T-helper 2 cell (primary cell): ENCODE measurements around the gene ADGRL3.
"Not testable (repeated sequence)": the region's sequence is repeated elsewhere in the genome, so short reads cannot be mapped to it uniquely, and the experiment has no call there.

Experiments
- DNase-seq, 5 experiments: peaks; one replicate each; pipeline versions ENCODE4 v3.0.0 to v3.0.0-alpha.2; 2012 to 2022

The ADGRL3 gene

GRCh38 chr4:61571761-61572559 lies 371.8 kb downstream of the ADGRL3 start:
- DNase-seq = peak in 1 of 5 experiments; percentile 4

- no peak for DNase-seq
These were observed 375.7 kb downstream of the ADGRL3 start for GRCh38 chr4:61575796-61576195.

GRCh38 chr4:61579786-61580185 lies 379.7 kb downstream of the ADGRL3 start:
- DNase-seq = no peak

- no peak for DNase-seq
These were observed 380.7 kb downstream of the ADGRL3 start for GRCh38 chr4:61580721-61581377.

- DNase-seq = no peak
These were observed 383.6 kb downstream of the ADGRL3 start for GRCh38 chr4:61583696-61584095.

GRCh38 chr4:61588621-61589402 lies 388.7 kb downstream of the ADGRL3 start:
- DNase-seq = no peak

GRCh38 chr4:61590881-61591280 lies 390.8 kb downstream of the ADGRL3 start:
- no peak for DNase-seq

- DNase-seq = no peak
These were observed 396.6 kb downstream of the ADGRL3 start for GRCh38 chr4:61596606-61597340.

GRCh38 chr4:61603086-61603485 lies 403.0 kb downstream of the ADGRL3 start:
- DNase-seq = no peak

GRCh38 chr4:61604054-61604453 lies 403.9 kb downstream of the ADGRL3 start:
- no peak for DNase-seq

- DNase-seq = no peak
These were observed 405.9 kb downstream of the ADGRL3 start for GRCh38 chr4:61605984-61606383.

GRCh38 chr4:61614231-61614630 lies 414.1 kb downstream of the ADGRL3 start:
- no peak for DNase-seq

- DNase-seq = no peak
These were observed 419.4 kb downstream of the ADGRL3 start for GRCh38 chr4:61619528-61619927.

- DNase-seq = no peak
These were observed 428.2 kb downstream of the ADGRL3 start for GRCh38 chr4:61628282-61628681.

GRCh38 chr4:61628727-61629126 lies 428.6 kb downstream of the ADGRL3 start:
- DNase-seq = no peak

GRCh38 chr4:61630548-61630947 lies 430.4 kb downstream of the ADGRL3 start:
- no peak for DNase-seq

GRCh38 chr4:61638591-61638990 lies 438.5 kb downstream of the ADGRL3 start:
- no peak for DNase-seq

GRCh38 chr4:61646746-61647350 lies 446.7 kb downstream of the ADGRL3 start:
- not testable (repeated sequence) for DNase-seq

GRCh38 chr4:61648264-61648663 lies 448.1 kb downstream of the ADGRL3 start:
- DNase-seq = no peak

GRCh38 chr4:61657016-61657415 lies 456.9 kb downstream of the ADGRL3 start:
- DNase-seq = no peak

- no peak for DNase-seq
These were observed 461.8 kb downstream of the ADGRL3 start for GRCh38 chr4:61661960-61662359.

- no peak for DNase-seq
These were observed 462.2 kb downstream of the ADGRL3 start for GRCh38 chr4:61662362-61662761.
